GM12801 (cell line): ENCODE measurements around the gene PHACTR4.

Source experiments
- CTCF ChIP-seq: IDR thresholded peaks from one replicate; pipeline ENCODE4 v1.5.1; 2011; ENCODE audit warnings: control low read depth; ENCODE audit not compliant: insufficient read length; ENCODE audit errors: extremely low read depth

Gene PHACTR4

GRCh38 chr1:28521502-28522164, 152.1 kb downstream of the PHACTR4 start:
- TF ChIP-seq CTCF = no peak

- TF ChIP-seq CTCF = no peak
Observed at GRCh38 chr1:28526886-28527285, 157.3 kb downstream of the PHACTR4 start.

GRCh38 chr1:28530456-28530855, 160.9 kb downstream of the PHACTR4 start:
- no peak for TF ChIP-seq CTCF

GRCh38 chr1:28534671-28535070, 165.1 kb downstream of the PHACTR4 start:
- TF ChIP-seq CTCF = no peak

- no peak for TF ChIP-seq CTCF
Observed at GRCh38 chr1:28535180-28535579, 165.6 kb downstream of the PHACTR4 start.

- TF ChIP-seq CTCF = no peak
Observed at GRCh38 chr1:28537457-28538199, 168.1 kb downstream of the PHACTR4 start.

- TF ChIP-seq CTCF = no peak
Observed at GRCh38 chr1:28538286-28538685, 168.7 kb downstream of the PHACTR4 start.
